OCI-LY3 (cell line): ENCODE measurements around the gene EEA1.

Experiments
- EZH2phosphoT487 ChIP-seq: fragments of 200-600 bp; shearing (Covaris generic); IDR thresholded peaks from 2 replicates; pipeline ENCODE4 v1.6.1; 2018; ENCODE audit warnings: antibody characterized with exemption, mixed run types, low read depth
- TF ChIP-seq, protein P1 (sequence below): fragments of 200-600, 300-600 bp; sonication (generic); IDR thresholded peaks from 2 replicates; pipeline ENCODE4 v1.5.1; 2014; ENCODE audit warnings: antibody characterized with exemption, low read length, low read depth

- TF ChIP-seq, protein P1, sequence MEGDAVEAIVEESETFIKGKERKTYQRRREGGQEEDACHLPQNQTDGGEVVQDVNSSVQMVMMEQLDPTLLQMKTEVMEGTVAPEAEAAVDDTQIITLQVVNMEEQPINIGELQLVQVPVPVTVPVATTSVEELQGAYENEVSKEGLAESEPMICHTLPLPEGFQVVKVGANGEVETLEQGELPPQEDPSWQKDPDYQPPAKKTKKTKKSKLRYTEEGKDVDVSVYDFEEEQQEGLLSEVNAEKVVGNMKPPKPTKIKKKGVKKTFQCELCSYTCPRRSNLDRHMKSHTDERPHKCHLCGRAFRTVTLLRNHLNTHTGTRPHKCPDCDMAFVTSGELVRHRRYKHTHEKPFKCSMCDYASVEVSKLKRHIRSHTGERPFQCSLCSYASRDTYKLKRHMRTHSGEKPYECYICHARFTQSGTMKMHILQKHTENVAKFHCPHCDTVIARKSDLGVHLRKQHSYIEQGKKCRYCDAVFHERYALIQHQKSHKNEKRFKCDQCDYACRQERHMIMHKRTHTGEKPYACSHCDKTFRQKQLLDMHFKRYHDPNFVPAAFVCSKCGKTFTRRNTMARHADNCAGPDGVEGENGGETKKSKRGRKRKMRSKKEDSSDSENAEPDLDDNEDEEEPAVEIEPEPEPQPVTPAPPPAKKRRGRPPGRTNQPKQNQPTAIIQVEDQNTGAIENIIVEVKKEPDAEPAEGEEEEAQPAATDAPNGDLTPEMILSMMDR = no peak
- TF ChIP-seq EZH2phosphoT487 = no peak
These were observed 23.1 kb downstream of the EEA1 start for GRCh38 chr12:92905811-92906554.
